BLaER1 treated with 17β-estradiol and CSF1 and Interleukin-3, amounts not matched to agents 10 nM and 100 nM (cell line): ENCODE measurements around the gene SLC5A3.

Experiments
- H3K27ac ChIP-seq, 11 experiments: shearing (Covaris generic); formaldehyde crosslinking; 2 replicates each; pipeline ENCODE4 v1.8.1; 2022
- H3K27me3 ChIP-seq, 11 experiments: shearing (Covaris generic); formaldehyde crosslinking; 2 replicates each; pipeline ENCODE4 v1.8.1; 2022
- H3K36me3 ChIP-seq, 11 experiments: shearing (Covaris generic); formaldehyde crosslinking; 2 replicates each; pipeline ENCODE4 v1.8.1; 2022
- H3K4me1 ChIP-seq, 10 experiments: shearing (Covaris generic); formaldehyde crosslinking; 2 replicates each; pipeline ENCODE4 v1.8.1; 2022
- H3K4me2 ChIP-seq, 11 experiments: shearing (Covaris generic); formaldehyde crosslinking; 2 replicates each; pipeline ENCODE4 v1.8.1; 2022
- H3K4me3 ChIP-seq, 10 experiments: shearing (Covaris generic); formaldehyde crosslinking; 2 replicates each; pipeline ENCODE4 v1.8.1; 2022
- H3K9ac ChIP-seq, 11 experiments: shearing (Covaris generic); formaldehyde crosslinking; 2 replicates each; pipeline ENCODE4 v1.8.1; 2022
- H3K9me3 ChIP-seq, 11 experiments: shearing (Covaris generic); formaldehyde crosslinking; replicated peaks in 1 of 11; 2 replicates each; pipeline ENCODE4 v1.8.1; 2022
- H4K20me1 ChIP-seq, 11 experiments: shearing (Covaris generic); formaldehyde crosslinking; 2 replicates each; pipeline ENCODE4 v1.8.1; 2022
- Cebpa-rat ChIP-seq, 11 experiments: shearing (Covaris generic); IDR thresholded peaks; 2 replicates each; pipeline ENCODE4 v1.8.1; 2022

Gene SLC5A3

DNA sequence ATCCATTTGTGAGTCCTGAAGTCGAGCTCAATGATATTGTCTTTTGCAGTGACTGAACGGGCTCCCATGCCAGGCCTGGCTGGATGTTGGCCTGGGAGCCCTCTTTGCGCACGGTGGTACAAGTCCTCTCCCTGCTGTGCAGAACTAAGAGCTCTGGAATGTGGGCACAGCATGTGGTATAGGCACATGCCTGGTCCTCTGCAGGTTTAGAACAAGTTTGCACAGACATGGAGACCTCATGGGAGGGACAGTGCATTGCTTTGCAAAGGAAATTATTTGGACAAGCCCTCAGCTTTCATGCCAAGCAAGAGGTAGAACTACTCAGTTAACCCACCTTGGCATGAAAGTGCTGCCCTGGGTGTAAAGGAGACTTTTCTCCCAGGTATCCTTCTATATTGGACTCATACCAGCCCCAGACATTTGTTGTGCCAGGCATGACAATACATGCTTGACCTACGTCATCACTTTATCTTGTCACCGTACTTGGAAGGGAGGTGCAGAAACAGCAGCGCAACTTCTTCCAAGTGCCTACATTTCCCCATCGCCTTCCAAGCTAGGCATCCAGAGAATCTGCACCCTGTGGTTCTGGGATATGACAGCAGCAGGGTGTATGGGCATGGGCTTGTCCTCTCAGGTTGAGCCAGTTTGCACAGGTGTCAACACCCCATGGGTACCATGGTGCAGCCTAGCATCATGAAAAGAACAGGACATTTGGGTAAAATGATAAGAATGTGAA is 37.6 kb upstream of the SLC5A3 start:
- Histone ChIP-seq H3K4me1 (0 out of 20 replicates have a peak, but pooled peaks cover 0 to 4% (median 0%) of the 10 kb centered on the region in 10 experiments), H3K4me2 (no peak overlapping the region), H3K27me3 (no peaks in the 10 kb centered on the region), H3K27ac (no peak overlapping the region), H3K36me3 (no peaks in the 10 kb centered on the region), H3K9me3 (peaks cover 0 to 17% (median 3%) of the 10 kb centered on the region in 11 experiments; a peak in 5 of 22 replicates), H4K20me1 (no peaks in the 10 kb centered on the region), H3K4me3 (no peak overlapping the region), H3K9ac (no peak overlapping the region)
- TF ChIP-seq Cebpa-rat (IDR thresholded peaks at IDR 0.05), result no peak

DNA sequence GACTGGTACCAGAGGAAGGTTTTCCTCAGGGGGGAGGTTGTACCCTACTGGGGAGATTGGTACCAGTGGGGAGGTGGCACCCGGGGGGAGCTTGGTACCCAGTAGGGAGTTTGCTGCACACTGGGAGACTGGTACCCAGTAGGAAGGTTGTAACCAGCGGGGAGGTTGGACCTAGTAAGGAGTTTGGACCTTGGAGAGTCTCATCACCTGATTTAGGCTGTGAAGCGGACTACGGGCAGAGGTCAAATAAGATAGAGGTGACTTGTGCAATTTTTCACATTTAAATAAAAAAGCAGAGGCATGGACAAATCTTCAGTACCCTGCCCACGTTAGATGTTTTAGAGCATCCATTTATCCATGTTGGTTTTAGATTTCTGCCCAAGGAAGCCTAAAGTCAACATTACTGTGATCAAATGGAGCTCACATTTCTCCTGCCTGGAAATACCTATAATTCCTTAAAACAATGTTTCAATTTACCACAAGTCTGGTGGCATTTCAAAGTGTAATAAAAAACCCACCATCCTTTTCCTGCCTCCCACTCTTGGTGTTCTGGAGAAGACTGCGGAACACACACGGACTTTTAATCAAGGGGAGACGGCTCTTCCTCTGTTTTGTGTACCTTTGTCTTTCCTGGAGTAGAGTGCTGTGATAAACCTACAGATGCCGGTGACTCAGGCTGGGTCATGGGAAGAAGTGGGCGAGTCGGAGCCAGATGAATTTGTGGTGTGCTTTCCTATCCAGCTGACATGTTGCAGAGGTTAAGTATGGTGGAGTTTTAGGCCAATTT is 36.2 kb upstream of the SLC5A3 start:
- no peak for TF ChIP-seq Cebpa-rat (IDR thresholded peaks at IDR 0.05)
- Histone ChIP-seq H3K27me3 (no peaks in the 10 kb centered on the region), H3K36me3 (no peaks in the 10 kb centered on the region), H4K20me1 (no peaks in the 10 kb centered on the region), H3K9me3 (peaks cover 0 to 17% (median 3%) of the 10 kb centered on the region in 11 experiments; a peak in 5 of 22 replicates), H3K4me2 (no peak overlapping the region), H3K9ac (no peak overlapping the region), H3K4me3 (no peak overlapping the region), H3K4me1 (0 out of 20 replicates have a peak, but pooled peaks cover 0 to under 1% (median 0%) of the 10 kb centered on the region in 10 experiments), H3K27ac (no peak overlapping the region)

DNA sequence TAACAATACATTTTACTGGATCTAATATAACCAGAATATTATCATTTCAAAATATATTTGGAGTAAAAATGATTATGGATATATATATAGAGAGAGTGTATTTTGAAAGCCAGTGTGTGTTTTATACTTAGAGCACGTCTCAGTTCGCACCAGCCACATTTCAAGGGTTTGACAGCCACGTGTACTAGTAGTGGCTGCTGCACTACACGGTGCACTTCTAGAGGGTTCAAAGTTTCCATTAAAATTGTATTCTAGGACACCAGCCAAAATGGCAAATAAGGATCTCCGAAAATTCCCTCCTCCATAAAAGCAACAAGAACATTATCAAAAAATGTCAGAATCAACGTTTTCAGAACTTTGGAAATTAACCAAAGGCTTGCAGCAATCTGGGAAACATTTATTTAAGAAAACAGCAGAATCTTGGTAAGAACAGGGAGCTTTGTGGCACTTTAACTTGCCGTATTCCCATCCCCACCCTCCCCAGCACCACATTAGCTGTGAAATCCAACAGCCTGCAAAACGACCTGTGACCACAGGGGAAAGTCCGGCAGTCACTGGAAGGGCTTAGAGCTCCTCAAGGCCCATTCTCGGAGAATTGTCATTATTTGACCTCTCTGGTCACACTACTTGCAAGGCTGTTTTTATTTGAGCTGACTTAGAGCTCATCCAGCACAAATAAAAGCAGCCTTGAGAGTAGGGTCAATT is 33.5 kb upstream of the SLC5A3 start:
- Histone ChIP-seq H3K27ac (no peak overlapping the region), H3K27me3 (no peaks in the 10 kb centered on the region), H3K9me3 (peaks cover 0 to 17% (median 3%) of the 10 kb centered on the region in 11 experiments; a peak in 5 of 22 replicates), H3K9ac (no peak overlapping the region), H4K20me1 (no peaks in the 10 kb centered on the region), H3K4me1 (no peaks in the 10 kb centered on the region), H3K4me3 (no peak overlapping the region), H3K36me3 (no peaks in the 10 kb centered on the region), H3K4me2 (no peak overlapping the region)
- no peak for TF ChIP-seq Cebpa-rat (IDR thresholded peaks at IDR 0.05)

DNA sequence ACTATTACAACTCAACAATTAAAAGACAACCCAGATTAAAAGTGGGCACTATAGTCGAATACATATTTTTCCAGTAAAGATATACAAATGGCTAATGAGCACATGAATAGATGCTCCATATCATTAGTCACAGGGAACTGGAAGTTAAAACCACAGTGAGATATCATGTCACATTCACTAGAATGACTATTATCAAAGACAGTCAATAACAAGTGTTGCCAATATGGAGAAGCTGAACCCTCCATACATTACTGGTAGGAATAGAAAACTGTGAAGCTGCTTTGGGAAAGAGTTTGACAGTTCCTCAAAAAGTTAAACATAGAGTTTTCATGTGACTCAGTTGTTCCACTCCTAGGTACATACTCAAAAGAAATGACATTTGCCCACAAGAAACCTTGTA is 30.6 kb upstream of the SLC5A3 start:
- H3K27me3 ChIP-seq, result no peaks in the 10 kb centered on the region
- peaks cover 0 to 7% (median 0%) of the 10 kb centered on the region in 11 experiments; a peak in 4 of 22 replicates for H3K9me3 ChIP-seq
- no peaks in the 10 kb centered on the region for H4K20me1 ChIP-seq
- no peaks in the 10 kb centered on the region; a peak in 1 of 20 replicates for H3K4me1 ChIP-seq
- no peak overlapping the region for H3K27ac ChIP-seq
- TF ChIP-seq Cebpa-rat (IDR thresholded peaks at IDR 0.05), result no peak
- H3K4me3 ChIP-seq, result no peak overlapping the region
- H3K9ac ChIP-seq, result no peak overlapping the region
- H3K36me3 ChIP-seq, result no peaks in the 10 kb centered on the region
- H3K4me2 ChIP-seq, result no peak overlapping the region

DNA sequence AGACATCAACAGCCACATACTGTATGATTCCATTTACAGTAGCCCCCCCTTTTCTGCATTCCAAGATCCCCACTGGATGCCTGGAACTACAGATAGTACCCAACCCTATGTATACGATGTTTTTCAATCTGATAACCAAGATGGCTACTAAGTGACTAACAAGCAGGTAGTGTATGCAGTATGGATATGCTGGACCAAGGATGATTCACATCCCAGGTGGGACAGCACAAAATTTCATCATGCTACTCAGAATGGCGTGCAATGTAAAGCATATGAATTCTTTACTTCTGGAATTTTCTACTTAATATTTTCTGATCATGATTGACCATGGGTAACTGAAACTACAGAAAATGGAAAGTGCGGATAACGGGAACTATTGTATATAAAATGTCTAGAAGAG is 30.0 kb upstream of the SLC5A3 start:
- no peaks in the 10 kb centered on the region for H3K36me3 ChIP-seq
- no peaks in the 10 kb centered on the region for H3K27me3 ChIP-seq
- no peak overlapping the region for H3K9ac ChIP-seq
- no peaks in the 10 kb centered on the region for H4K20me1 ChIP-seq
- TF ChIP-seq Cebpa-rat (IDR thresholded peaks at IDR 0.05), result no peak
- no peak overlapping the region for H3K4me2 ChIP-seq
- H3K4me3 ChIP-seq, result no peak overlapping the region
- peaks cover 0 to 13% (median 4%) of the 10 kb centered on the region in 11 experiments; a peak in 6 of 22 replicates for H3K9me3 ChIP-seq
- H3K27ac ChIP-seq, result no peak overlapping the region
- no peaks in the 10 kb centered on the region; a peak in 1 of 20 replicates for H3K4me1 ChIP-seq

DNA sequence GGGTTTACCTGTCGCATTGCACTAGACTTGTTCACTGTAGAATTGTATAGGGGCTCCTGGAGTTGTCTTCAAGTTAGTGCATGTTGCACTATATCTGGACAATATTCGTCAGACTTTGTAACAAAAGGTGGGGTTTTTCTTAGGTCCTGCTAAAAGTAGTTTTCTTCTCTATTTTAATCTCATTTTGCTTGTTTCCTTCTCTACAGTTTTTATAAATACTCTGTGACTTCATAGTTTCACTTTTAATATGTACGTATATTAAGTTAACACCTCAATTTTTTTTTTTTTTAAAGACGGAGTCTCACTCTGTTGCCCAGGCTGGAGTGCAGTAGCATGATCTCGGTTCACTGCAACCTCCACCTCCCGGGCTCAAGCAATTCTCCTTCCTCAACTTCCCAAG is 26.5 kb upstream of the SLC5A3 start:
- Histone ChIP-seq H3K27ac (no peak overlapping the region), H3K27me3 (no peaks in the 10 kb centered on the region), H3K9ac (no peak overlapping the region), H3K4me1 (no peaks in the 10 kb centered on the region; a peak in 1 of 20 replicates), H3K4me3 (no peak overlapping the region), H4K20me1 (no peaks in the 10 kb centered on the region), H3K9me3 (peaks cover 0 to 13% (median 4%) of the 10 kb centered on the region in 11 experiments; a peak in 6 of 22 replicates), H3K36me3 (no peaks in the 10 kb centered on the region), H3K4me2 (no peak overlapping the region)
- no peak for TF ChIP-seq Cebpa-rat (IDR thresholded peaks at IDR 0.05)

DNA sequence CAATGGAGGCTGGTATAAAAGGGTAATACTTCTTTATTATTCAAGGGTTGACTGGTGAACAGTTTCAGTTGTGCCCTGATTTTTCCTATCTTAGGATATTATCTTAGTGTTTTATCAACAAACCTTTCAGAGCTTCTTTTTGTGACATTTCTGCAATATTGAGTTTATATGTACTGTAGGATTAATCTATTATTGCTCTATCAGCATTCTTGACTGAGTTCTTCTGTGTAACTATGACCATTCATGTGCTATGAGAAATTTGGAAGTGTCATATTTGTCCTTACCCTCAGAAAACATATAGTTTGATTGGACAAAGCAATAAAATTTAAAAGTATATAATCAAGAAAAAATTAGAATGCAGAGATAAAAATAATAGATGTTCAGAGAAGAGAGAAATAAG is 25.5 kb upstream of the SLC5A3 start:
- no peak for TF ChIP-seq Cebpa-rat (IDR thresholded peaks at IDR 0.05)
- H3K9me3 ChIP-seq, result peaks cover 0 to 13% (median 4%) of the 10 kb centered on the region in 11 experiments; a peak in 6 of 22 replicates
- no peaks in the 10 kb centered on the region; a peak in 1 of 20 replicates for H3K4me1 ChIP-seq

DNA sequence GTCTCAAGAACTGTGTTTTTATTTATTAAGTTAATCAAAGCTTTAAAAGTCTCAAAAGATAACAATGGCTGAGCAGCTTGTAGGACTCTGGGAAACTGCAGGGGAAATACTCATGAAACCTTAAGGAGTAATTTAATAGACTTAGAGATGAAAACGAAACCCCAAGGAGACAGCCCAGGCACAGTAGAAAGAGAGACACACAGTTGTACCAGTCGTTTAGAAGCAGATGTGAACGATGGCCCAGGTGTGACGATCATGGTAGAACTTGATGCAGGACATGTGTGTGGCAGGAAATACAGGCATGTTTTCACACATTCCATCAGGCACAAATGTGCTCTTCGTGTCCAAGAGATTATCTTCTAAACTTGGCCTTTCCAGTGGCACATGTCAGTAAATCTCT is 21.2 kb upstream of the SLC5A3 start:
- no peak overlapping the region for H3K27ac ChIP-seq
- H3K9ac ChIP-seq, result no peak overlapping the region
- H3K36me3 ChIP-seq, result no peaks in the 10 kb centered on the region
- no peaks in the 10 kb centered on the region for H3K27me3 ChIP-seq
- H3K4me1 ChIP-seq, result peaks cover 0 to 12% (median 2%) of the 10 kb centered on the region in 10 experiments; a peak in 7 of 20 replicates
- H3K9me3 ChIP-seq, result peaks cover 0 to 11% (median 4%) of the 10 kb centered on the region in 11 experiments; a peak in 6 of 22 replicates
- H3K4me3 ChIP-seq, result no peak overlapping the region
- no peak overlapping the region for H3K4me2 ChIP-seq
- no peak for TF ChIP-seq Cebpa-rat (IDR thresholded peaks at IDR 0.05)
- no peaks in the 10 kb centered on the region for H4K20me1 ChIP-seq

More for the DNA sequence above, 25.5 kb upstream of the SLC5A3 start:
- no peak overlapping the region for H3K4me2 ChIP-seq
- no peak overlapping the region for H3K27ac ChIP-seq
- H3K27me3 ChIP-seq, result no peaks in the 10 kb centered on the region
- no peaks in the 10 kb centered on the region for H3K36me3 ChIP-seq
- H3K9ac ChIP-seq, result no peak overlapping the region
- H4K20me1 ChIP-seq, result no peaks in the 10 kb centered on the region
- no peak overlapping the region for H3K4me3 ChIP-seq

DNA sequence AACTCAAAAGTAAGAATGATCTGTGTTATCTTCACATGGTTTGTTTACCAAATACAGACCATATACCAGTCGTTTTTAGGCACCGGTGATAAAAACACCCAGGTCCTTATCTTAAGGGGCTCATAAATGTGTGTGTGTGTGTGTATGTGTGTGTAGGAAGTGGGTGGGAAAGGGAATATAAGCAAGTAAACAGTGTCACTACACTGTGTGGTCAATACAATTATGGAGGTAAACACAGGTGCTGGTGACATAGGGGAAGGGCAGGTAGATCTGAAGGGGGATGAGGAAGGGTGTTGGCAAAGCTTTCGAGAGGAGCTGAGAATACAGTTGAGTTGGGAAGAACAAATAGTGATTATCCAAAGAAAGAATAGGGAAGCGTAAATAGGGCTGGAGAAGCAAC is 19.1 kb upstream of the SLC5A3 start:
- no peak overlapping the region for H3K4me2 ChIP-seq
- no peaks in the 10 kb centered on the region for H3K27me3 ChIP-seq
- TF ChIP-seq Cebpa-rat (IDR thresholded peaks at IDR 0.05), result no peak
- no peaks in the 10 kb centered on the region for H3K9me3 ChIP-seq
- H3K9ac ChIP-seq, result no peak overlapping the region
- no peaks in the 10 kb centered on the region for H3K36me3 ChIP-seq
- H3K4me3 ChIP-seq, result no peak overlapping the region
- peaks cover 0 to 12% (median 2%) of the 10 kb centered on the region in 10 experiments; a peak in 6 of 20 replicates for H3K4me1 ChIP-seq
- no peak overlapping the region for H3K27ac ChIP-seq
- no peaks in the 10 kb centered on the region for H4K20me1 ChIP-seq
